ENCODE results near the gene CBX8. TPM values are rescaled to one million over a fixed set of nuclear protein-coding genes. Genes with fewer than 3 reads are reported as not detected.
"Not testable (repeated sequence)": the region's sequence is repeated elsewhere in the genome, so short reads cannot be mapped to it uniquely, and the experiment has no call there.

CBX8 gene
- total and polyA plus RNA-seq, 5 experiments from 2014 or later: 0.13 to 2.4 (median 1.4) TPM

- Mint-ChIP-seq H3K27me3 (peaks cover 8 to 53% (median 30%) of the 10 kb centered on the region in 5 donors), H3K4me3 (no peak overlapping the region)
- no peak for ATAC-seq
Measured at GRCh38 chr17:79769570-79770506, 27.0 kb downstream of the CBX8 start.

DNA sequence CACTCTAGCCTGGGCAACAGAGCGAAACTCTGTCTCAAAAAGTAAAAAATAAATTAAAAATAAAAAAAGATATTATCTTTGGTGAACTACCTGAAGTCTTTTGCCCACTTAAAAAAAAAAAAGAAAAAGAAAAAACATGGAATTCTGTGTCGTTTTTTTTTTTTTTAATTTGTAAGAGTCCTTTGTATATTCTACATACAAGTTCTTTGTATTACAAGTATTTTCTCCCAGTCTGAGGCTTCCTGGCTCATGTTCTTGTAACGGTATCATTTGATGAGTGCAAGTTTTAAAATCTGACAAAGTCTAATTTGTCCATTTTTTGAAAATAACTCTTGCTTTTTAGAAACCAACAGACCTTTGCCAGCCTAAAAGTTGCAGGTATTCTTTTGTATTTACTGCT is 31.2 kb downstream of the CBX8 start:
- Mint-ChIP-seq H3K9me3 (no peaks in the 10 kb centered on the region), H3K27me3 (peaks cover 5 to 28% (median 14%) of the 10 kb centered on the region in 5 donors), H3K27ac (no peak overlapping the region), H3K4me3 (no peak overlapping the region), H3K4me1 (no peaks in the 10 kb centered on the region), H3K36me3 (no peaks in the 10 kb centered on the region)
- ATAC-seq (no peak), DNase-seq (no peak)
- POLR2A ChIA-PET: no interaction called here

More at GRCh38 chr17:79769570-79770506, 27.0 kb downstream of the CBX8 start:
- no peak for DNase-seq
- Mint-ChIP-seq H3K27ac (peak overlapping the region in 1 of 10 donors; percentile 50), H3K36me3 (no peaks in the 10 kb centered on the region), H3K9me3 (no peaks in the 10 kb centered on the region), H3K4me1 (peaks cover 0 to 1% (median 0%) of the 10 kb centered on the region in 4 donors)
- POLR2A ChIA-PET: no interaction called here

DNA sequence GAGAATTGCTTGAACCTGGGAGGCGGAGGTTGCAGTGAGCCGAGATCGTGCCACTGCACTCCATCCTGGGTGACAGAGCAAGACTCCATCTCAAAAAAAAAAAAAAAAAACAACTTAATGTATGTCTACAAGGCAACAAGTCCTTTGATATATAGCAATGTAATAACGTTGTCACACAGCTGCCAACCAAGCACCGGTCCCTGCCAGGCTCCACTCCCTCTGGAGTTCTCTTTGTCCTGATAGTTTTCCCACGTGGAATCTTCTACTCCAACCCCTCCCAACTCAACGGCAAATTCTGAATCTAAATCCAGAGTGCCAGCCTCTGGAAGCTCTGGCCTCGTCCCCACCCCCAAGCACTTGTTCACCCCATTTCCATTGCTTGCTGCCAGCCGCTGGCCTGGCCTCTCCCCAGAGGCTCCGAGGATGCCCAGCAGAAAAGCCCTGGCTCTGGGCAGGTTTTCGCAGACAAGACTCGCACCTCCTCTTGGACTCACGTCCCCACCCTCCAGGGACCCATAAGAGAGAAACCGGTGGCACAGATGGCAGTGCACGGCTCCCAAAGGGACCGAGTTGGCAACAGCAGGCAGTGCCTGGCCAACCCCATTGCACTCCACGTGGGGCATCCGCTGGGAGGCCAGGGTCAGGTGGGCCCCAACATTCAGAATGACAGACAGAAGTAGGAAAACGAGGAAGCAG is 34.8 kb downstream of the CBX8 start:
- no peak overlapping the region for H3K4me3 Mint-ChIP-seq
- H3K36me3 Mint-ChIP-seq: no peaks in the 10 kb centered on the region
- no peaks in the 10 kb centered on the region for H3K9me3 Mint-ChIP-seq
- DNase-seq (no peak), ATAC-seq (no peak)
- no peak overlapping the region for H3K27ac Mint-ChIP-seq
- peaks cover 0 to 11% (median 3%) of the 10 kb centered on the region in 5 donors for H3K27me3 Mint-ChIP-seq
- no peaks in the 10 kb centered on the region for H3K4me1 Mint-ChIP-seq
- POLR2A ChIA-PET: interaction anchor here (0.7 kb wide), 1 partner anchor 12 kb away, joined by 4 read pairs; no protein-coding TSS in a partner anchor

DNA sequence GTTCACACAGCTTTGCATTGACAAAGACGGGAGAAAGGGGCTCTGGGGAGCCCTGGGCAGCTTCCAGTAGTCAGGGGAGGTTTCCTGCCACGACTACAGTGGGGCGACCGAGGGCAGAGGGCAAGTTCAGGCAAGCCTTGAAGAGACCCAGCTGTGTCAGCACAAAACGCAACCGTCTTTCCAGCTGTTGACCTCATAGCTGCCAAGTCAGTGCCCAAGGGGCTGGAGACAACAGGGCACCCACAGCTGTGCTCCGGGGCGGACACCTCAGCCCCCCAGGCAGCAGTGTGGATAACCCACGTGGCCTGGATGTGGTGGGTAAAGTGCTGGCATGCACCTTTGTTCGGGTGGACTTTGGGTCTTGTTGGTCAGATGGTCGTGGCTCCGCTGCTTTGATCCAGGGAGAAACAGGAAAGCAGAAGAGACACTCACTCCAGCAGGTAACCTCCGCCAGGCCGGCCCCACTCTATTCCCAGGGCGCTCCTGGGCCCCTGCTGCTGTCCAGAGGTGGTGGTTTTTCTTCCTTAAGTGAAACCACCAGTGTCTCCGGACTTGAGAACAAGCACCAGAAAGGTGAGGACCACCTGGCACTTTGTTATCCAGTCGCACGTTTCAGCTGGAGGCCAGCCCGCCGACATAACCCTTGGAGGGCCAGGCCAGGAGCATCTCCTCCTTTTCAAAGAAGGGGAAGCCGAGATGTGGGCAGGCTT is 36.5 kb downstream of the CBX8 start:
- no peak overlapping the region for H3K27ac Mint-ChIP-seq
- DNase-seq (no peak), ATAC-seq (no peak)
- peaks cover 0 to 12% (median 3%) of the 10 kb centered on the region in 5 donors for H3K27me3 Mint-ChIP-seq
- no peaks in the 10 kb centered on the region for H3K4me1 Mint-ChIP-seq
- H3K9me3 Mint-ChIP-seq: no peaks in the 10 kb centered on the region
- POLR2A ChIA-PET: interaction anchor here (0.7 kb wide), 1 partner anchor 82 kb away, joined by 3 read pairs; no protein-coding TSS in a partner anchor
- H3K36me3 Mint-ChIP-seq: no peaks in the 10 kb centered on the region
- H3K4me3 Mint-ChIP-seq: no peak overlapping the region

- POLR2A ChIA-PET: interaction anchor here (0.7 kb wide), 1 partner anchor 173 kb away, joined by 5 read pairs; no protein-coding TSS in a partner anchor
- no peaks in the 10 kb centered on the region for H3K4me1 Mint-ChIP-seq
- H3K4me3 Mint-ChIP-seq: no peak overlapping the region
- no peak for ATAC-seq
- H3K36me3 Mint-ChIP-seq: no peaks in the 10 kb centered on the region
- no peaks in the 10 kb centered on the region for H3K9me3 Mint-ChIP-seq
- no peak overlapping the region for H3K27ac Mint-ChIP-seq
- H3K27me3 Mint-ChIP-seq: peaks cover 0 to 20% (median 5%) of the 10 kb centered on the region in 5 donors
- DNase-seq: no peak
Measured at GRCh38 chr17:79758271-79758670, 38.6 kb downstream of the CBX8 start.

DNA sequence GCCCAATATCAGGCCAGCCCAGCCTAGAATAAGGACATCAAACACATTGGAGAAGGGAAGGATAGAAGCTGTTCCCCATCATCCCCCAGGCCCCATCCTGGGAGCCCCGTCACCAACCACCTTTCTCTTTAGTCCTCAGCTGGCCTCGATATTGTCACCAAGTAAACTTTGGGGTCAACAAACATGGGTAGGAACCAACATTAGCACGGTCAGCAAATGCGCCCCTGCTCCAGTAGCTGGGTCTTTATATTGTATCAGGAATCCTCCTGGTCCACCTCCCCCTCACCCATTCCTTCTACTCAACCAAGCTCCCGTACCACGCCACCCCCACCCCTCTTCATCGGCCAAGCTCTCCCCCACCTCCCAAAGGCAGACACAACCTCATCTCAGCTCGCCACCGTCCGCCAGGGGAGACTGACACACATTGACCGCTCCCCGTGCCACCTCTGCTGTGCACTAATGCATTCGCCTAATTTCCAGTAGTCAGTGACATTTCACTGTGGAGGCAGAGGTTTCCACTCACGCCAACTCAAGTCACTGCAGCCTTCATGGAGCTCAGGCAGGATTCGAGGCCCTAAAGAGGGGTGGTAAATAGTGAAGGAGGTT is 39.6 kb downstream of the CBX8 start:
- ATAC-seq: no peak
- Mint-ChIP-seq H3K27ac (no peak overlapping the region), H3K36me3 (no peaks in the 10 kb centered on the region), H3K9me3 (no peaks in the 10 kb centered on the region), H3K27me3 (peaks cover 0 to 21% (median 6%) of the 10 kb centered on the region in 5 donors), H3K4me3 (no peak overlapping the region), H3K4me1 (no peaks in the 10 kb centered on the region)
- POLR2A ChIA-PET: interaction anchor here (0.7 kb wide), 2 partner anchors 20 to 174 kb away, joined by 3 to 5 read pairs; no protein-coding TSS in a partner anchor
- no peak for DNase-seq

GRCh38 chr17:79755591-79755990 is 41.3 kb downstream of the CBX8 start:
- H3K27ac Mint-ChIP-seq: no peak overlapping the region
- no peak overlapping the region for H3K4me3 Mint-ChIP-seq
- POLR2A ChIA-PET: no interaction called here
- no peak for ATAC-seq
- no peak for DNase-seq
- no peaks in the 10 kb centered on the region for H3K36me3 Mint-ChIP-seq
- H3K4me1 Mint-ChIP-seq: no peaks in the 10 kb centered on the region
- H3K9me3 Mint-ChIP-seq: no peaks in the 10 kb centered on the region
- H3K27me3 Mint-ChIP-seq: peaks cover 10 to 35% (median 19%) of the 10 kb centered on the region in 5 donors

GRCh38 chr17:79754903-79755302 is 42.0 kb downstream of the CBX8 start:
- peaks cover 10 to 37% (median 19%) of the 10 kb centered on the region in 5 donors for H3K27me3 Mint-ChIP-seq
- POLR2A ChIA-PET, H3K9me3 Mint-ChIP-seq: not testable (repeated sequence)

GRCh38 chr17:79754370-79754769 is 42.5 kb downstream of the CBX8 start:
- Mint-ChIP-seq H3K4me3 (no peak overlapping the region), H3K36me3 (no peaks in the 10 kb centered on the region), H3K9me3 (no peaks in the 10 kb centered on the region), H3K4me1 (no peaks in the 10 kb centered on the region), H3K27me3 (peaks cover 14 to 42% (median 22%) of the 10 kb centered on the region in 5 donors), H3K27ac (no peak overlapping the region)
- DNase-seq (no peak), ATAC-seq (no peak)
- POLR2A ChIA-PET: no interaction called here

More at GRCh38 chr17:79754903-79755302, 42.0 kb downstream of the CBX8 start:
- DNase-seq, H3K36me3 Mint-ChIP-seq, H3K4me1 Mint-ChIP-seq, H3K27ac Mint-ChIP-seq, H3K4me3 Mint-ChIP-seq, ATAC-seq: not testable (repeated sequence)

DNA sequence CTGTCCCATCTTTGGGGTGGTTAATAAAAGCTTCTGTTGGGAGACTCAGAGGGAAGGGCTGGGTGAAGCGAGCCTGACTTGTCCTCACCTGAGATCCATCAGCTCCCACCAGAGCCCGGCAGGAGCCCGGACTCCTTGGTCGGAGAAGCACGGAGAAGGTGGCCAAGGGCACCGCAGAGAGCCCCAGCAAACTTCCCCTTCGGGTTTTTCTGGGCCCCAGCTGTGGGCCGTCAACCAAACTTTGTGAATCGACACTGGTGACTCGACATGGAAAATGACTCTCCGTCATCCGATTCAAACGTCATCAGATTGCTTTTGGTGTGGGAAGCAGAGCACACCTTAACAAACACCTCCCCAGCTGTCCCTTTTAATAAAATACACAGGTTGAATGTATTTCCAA is 44.7 kb downstream of the CBX8 start:
- POLR2A ChIA-PET: no interaction called here
- H3K4me3 Mint-ChIP-seq: no peak overlapping the region
- no peaks in the 10 kb centered on the region for H3K36me3 Mint-ChIP-seq
- DNase-seq (peak in 1 of 10 donors; percentile 4), ATAC-seq (no peak)
- peaks cover 4 to 9% (median 5%) of the 10 kb centered on the region in 4 donors for H3K4me1 Mint-ChIP-seq
- H3K9me3 Mint-ChIP-seq: no peaks in the 10 kb centered on the region
- no peak overlapping the region for H3K27ac Mint-ChIP-seq
- H3K27me3 Mint-ChIP-seq: peaks cover 22 to 40% (median 34%) of the 10 kb centered on the region in 5 donors

DNA sequence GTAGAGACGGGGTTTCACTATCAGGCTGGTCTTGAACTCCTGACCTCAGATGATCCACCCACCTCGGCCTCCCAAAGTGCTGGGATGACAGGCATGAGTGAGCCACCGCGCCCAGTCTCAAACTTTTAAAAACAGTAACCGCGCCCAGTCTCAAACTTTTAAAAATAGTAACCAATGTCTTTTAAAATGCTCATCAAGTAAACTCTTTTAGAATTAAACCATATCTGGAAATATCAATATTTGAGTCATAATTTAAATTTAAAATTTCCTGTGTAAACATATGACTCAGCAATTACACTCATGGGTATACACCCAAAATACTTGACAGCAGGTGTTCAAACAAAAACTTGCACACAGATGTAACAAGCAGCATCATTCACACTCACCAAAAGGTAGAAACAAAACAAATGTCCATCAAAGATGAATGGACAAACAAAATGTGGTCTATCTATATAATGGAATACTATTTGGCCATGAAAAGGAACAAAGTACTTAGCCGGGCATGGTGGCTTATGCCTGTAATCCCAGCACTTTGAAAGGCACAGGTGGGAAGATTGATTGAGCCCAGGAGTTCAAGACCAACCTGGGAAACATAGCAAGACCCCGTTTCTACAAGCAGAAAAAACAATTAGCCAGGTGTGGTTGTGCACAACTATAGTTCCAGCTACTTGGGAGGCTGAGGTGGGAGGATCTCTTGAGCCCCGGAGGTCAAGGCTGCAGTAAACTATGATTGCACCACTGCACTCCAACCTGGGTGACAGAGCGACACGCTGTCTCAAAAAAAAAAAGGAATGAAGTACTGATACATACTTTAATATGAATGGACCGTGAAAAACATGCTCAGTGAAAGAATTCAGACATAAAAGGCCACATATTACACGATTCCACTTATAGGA is 46.0 kb downstream of the CBX8 start:
- peaks cover 24 to 49% (median 44%) of the 10 kb centered on the region in 5 donors for H3K27me3 Mint-ChIP-seq
- ATAC-seq (no peak), DNase-seq (no peak)
- peaks cover 4 to 19% (median 14%) of the 10 kb centered on the region in 4 donors for H3K4me1 Mint-ChIP-seq
- POLR2A ChIA-PET: no interaction called here
- H3K27ac Mint-ChIP-seq: peak overlapping the region in 1 of 10 donors; percentile 1
- no peak overlapping the region for H3K4me3 Mint-ChIP-seq
- no peaks in the 10 kb centered on the region for H3K36me3 Mint-ChIP-seq
- H3K9me3 Mint-ChIP-seq: no peaks in the 10 kb centered on the region

Measured in naive thymus-derived CD8-positive, alpha-beta T cell (primary cell).